HUES6 (cell line): ENCODE measurements around the gene WARS2.

Source experiments
- H3K27ac ChIP-seq: 2 replicates; pipeline ENCODE4 v1.7.0; 2013; ENCODE audit warnings: low read depth, mild to moderate bottlenecking, low read length, inconsistent platforms
- H3K27me3 ChIP-seq: 2 replicates; pipeline ENCODE4 v1.6.1; 2013; ENCODE audit warnings: low read length; ENCODE audit not compliant: control insufficient read depth, insufficient read depth
- H3K36me3 ChIP-seq: 2 replicates; pipeline ENCODE4 v1.6.1; 2013; ENCODE audit warnings: low read length; ENCODE audit not compliant: control insufficient read depth, insufficient read depth
- H3K4me1 ChIP-seq: 2 replicates; pipeline ENCODE4 v1.6.1; 2013; ENCODE audit warnings: low read length; ENCODE audit not compliant: control insufficient read depth, insufficient read depth
- H3K4me3 ChIP-seq: 2 replicates; pipeline ENCODE4 v1.5.1; 2013; ENCODE audit warnings: low read depth, low read length
- H3K9ac ChIP-seq: one replicate; pipeline ENCODE4 v1.6.1; 2013; ENCODE audit warnings: mild to moderate bottlenecking, low read length
- H3K9me3 ChIP-seq: 2 replicates; pipeline ENCODE4 v1.6.1; 2013; ENCODE audit warnings: low read depth, low read length; ENCODE audit not compliant: control insufficient read depth, insufficient read depth

WARS2 gene

DNA sequence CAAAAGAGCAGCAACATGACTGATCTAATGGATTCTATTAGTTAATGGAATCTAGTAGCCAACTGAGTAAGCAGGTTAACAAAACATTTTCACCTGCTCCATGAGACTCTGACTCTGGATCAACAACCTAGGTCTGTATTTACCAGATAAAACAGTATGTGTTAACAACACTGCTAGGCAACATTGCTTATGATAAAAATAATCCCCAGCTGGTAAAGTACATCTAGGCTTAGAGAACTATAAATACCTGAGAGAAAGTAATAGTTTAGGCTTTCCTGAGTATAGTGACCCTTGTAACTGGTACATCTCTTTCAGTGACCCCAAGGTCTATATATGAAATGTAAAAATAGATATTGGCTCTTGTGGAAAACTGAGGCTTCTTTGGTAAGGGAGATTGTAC lies 78.8 kb downstream of the WARS2 start:
- Histone ChIP-seq H3K9me3 (peaks cover 6% of the 10 kb centered on the region; the same call in 1 of the 2 replicates), H3K4me1 (no peaks in the 10 kb centered on the region), H3K36me3 (no peaks in the 10 kb centered on the region), H3K4me3 (no peak overlapping the region), H3K9ac (no peak overlapping the region), H3K27me3 (no peaks in the 10 kb centered on the region), H3K27ac (no peak overlapping the region)

DNA sequence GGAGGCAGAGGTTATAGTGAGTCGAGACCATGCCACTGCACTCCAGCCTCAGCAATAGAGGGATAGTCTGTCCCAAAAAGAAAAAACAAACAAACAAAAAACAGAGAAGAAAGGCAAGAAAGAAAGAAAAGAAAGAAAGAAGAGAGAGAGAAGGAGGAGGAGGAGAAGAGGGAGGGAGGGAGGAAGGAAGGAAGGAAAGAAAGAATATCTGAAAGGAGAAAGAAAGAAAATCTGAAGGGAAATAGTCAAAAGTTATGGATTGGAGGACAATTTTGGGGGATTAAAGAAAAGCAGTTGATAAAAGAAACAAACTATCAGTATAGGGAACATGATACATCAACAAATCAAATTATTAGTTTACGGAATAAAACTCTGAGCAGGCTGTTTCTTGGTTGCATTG lies 84.9 kb downstream of the WARS2 start:
- Histone ChIP-seq H3K27me3 (no peaks in the 10 kb centered on the region), H3K9me3 (no peaks in the 10 kb centered on the region), H3K27ac (no peak overlapping the region)

DNA sequence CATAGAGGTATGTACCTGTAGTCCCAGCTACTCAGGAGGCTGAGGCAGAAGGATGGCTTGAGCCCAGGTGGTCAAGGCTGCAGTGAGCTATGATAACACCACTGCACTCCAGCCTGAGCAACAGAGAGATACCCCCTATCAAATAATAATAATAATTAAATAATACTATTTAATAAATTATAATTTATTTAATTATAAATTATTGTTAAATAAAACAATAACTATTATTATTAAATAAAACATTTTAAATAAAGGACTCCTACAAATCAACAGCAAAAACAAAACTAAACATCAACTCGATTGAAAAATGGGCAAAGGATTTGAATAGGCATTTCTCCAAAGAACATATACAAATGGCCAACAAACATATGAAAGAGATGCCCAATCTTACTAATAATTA lies 86.5 kb downstream of the WARS2 start:
- Histone ChIP-seq H3K27me3 (no peaks in the 10 kb centered on the region), H3K27ac (no peak overlapping the region), H3K4me1 (no peaks in the 10 kb centered on the region)

More for the DNA sequence above, 84.9 kb downstream of the WARS2 start:
- H3K4me1 ChIP-seq: no peaks in the 10 kb centered on the region
- H3K9ac ChIP-seq: no peak overlapping the region
- no peaks in the 10 kb centered on the region for H3K36me3 ChIP-seq
- no peak overlapping the region for H3K4me3 ChIP-seq

DNA sequence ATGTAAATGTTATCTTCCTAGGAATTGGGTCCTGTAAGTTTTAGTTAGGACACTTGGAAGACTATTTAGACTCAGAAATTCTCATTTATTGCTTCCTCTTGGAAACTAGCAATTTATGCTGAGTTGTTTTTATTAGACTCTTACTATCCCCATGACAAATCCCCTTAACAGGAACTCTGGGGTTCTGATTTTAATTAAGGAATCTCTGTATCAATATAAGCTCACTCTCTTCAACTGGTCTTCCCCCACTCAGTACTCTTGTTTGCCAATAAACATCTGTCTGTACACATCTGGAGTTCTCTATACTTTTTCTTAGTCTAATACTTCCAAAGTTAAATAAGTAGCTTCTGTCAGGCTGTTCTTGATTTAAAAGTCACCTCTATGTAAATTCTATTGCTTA lies 88.2 kb downstream of the WARS2 start:
- no peaks in the 10 kb centered on the region for H3K36me3 ChIP-seq
- H3K9me3 ChIP-seq: no peaks in the 10 kb centered on the region
- H3K27me3 ChIP-seq: no peaks in the 10 kb centered on the region
- H3K9ac ChIP-seq: no peak overlapping the region
- 0 out of 2 replicates have a peak, but pooled peaks cover under 1% of the 10 kb centered on the region for H3K4me1 ChIP-seq
- H3K4me3 ChIP-seq: no peak overlapping the region
- H3K27ac ChIP-seq: no peak overlapping the region

More for the DNA sequence above, 86.5 kb downstream of the WARS2 start:
- no peaks in the 10 kb centered on the region for H3K9me3 ChIP-seq
- no peak overlapping the region for H3K4me3 ChIP-seq
- no peak overlapping the region for H3K9ac ChIP-seq
- no peaks in the 10 kb centered on the region for H3K36me3 ChIP-seq

DNA sequence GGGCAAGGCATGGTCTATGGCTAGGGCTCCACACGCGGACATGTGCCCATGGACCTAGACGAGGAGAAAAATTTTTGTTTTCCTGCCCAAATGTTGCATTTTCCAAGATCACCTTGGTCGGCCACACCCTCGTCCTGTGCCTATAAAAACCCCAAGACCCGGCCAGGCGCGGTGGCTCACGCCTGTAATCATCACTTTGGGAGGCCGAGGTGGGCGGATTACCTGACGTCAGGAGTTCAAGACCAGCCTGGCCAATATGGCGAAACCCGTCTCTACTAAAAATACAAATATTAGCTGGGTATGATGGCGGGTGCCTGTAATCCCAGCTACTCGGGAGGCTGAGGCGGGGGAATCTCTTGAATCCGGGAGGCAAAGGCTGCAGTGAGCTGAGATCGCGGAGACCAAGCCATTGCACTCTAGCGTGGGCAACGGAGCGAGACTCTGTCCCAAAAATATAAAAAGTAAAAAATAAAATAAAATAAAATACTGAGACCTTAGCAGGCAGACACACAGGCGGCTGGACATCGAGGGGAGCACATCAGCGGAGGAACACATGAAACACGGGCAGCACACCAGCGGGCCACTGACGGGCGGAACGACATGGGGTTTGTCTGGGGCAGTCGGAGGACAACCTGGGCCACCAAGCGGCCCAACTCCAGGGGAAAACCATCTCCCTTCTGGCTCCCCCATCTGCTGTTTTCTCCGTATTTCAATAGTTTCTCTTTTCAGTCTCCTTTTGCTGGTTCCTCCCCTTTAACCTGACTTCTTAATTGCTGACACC lies 91.6 kb downstream of the WARS2 start:
- Histone ChIP-seq H3K4me3 (no peak overlapping the region), H3K36me3 (no peaks in the 10 kb centered on the region), H3K9me3 (no peaks in the 10 kb centered on the region), H3K4me1 (peaks cover 7% of the 10 kb centered on the region; the same call in 1 of the 2 replicates), H3K27ac (no peak overlapping the region), H3K9ac (no peak overlapping the region), H3K27me3 (no peaks in the 10 kb centered on the region)

DNA sequence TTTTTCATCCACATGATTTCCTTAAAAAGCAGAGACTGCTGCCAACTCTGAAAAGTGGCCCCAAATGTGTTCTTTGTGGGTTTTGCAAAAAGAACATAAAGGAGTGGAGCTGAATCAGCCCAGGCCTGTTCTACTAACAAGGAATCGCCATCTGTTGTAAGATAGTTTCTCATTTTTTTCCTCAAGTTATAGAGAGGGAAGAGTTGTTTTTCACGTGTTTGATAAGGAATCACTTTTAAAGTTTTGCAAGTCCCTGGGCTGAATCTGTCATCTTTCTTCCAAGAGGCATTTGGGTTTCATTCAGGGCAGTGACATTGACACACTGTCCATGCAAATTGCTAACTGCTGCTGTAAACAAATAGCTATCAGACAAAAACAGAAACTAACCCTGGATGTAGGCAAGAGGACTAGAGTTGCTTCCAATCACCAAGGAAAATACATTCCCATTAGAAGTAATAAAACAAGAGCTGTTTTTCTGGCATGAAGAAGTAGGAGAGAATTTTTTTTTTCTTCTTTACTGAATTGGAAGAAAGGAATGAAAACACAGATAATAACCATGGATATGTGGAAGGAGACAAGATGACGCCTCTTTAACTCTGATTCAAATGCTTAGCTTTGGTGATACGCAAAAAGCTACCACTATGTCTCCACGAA lies 93.5 kb downstream of the WARS2 start:
- no peaks in the 10 kb centered on the region for H3K36me3 ChIP-seq
- no peak overlapping the region for H3K9ac ChIP-seq
- H3K9me3 ChIP-seq: no peaks in the 10 kb centered on the region
- no peaks in the 10 kb centered on the region for H3K27me3 ChIP-seq
- H3K4me1 ChIP-seq: peaks cover 17% of the 10 kb centered on the region
- no peak overlapping the region for H3K27ac ChIP-seq
- no peak overlapping the region for H3K4me3 ChIP-seq

DNA sequence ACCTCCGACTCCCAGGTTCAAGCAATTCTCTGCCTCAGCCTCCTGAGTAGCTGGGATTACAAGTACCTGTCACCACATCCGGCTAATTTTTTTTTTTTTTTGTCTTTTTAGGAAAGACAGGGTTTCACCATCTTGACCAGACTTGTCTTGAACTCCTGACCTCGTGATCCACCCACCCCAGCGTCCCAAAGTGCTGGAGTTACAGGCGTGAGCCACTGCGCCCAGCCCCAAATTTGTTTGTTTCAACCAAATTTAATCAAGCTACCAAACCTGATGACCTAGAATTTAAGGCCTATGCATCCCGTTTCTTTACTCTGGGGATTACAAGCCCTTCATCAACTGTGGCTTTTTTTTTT lies 94.0 kb downstream of the WARS2 start:
- H3K4me3 ChIP-seq: no peak overlapping the region
- no peak overlapping the region for H3K9ac ChIP-seq
- H3K36me3 ChIP-seq: no peaks in the 10 kb centered on the region
- H3K4me1 ChIP-seq: peaks cover 17% of the 10 kb centered on the region
- H3K9me3 ChIP-seq: no peaks in the 10 kb centered on the region
- H3K27ac ChIP-seq: no peak overlapping the region
- H3K27me3 ChIP-seq: no peaks in the 10 kb centered on the region

DNA sequence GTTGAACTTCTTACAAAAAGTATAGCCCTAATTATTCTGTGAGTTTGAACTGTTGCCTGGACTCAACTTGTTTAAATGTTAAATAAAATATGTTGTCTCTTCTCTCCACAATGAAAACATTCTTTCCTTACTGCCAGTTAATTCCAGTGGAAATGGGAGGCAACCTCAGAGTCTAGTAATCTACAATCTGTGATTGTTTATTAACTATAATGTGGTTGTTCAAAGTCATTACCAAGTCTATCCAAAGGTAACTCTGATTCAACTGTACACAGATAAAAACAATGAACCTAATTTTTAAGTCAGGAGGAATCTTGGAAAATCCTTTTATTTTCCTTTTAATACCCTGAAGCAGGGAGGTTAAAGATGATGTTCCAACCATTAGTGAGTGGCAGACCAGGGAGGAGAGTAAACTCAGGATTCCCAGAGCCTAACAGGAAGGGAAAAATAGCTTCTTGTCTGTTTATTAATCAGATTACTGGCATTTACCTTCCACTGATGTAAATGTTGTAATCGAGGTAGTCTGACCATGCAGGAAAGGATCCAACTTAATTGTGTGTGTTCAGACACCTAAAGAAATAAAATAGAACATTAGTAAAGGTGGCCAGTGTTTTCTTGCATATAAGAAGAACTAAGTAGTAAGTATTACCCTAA lies 95.2 kb downstream of the WARS2 start:
- no peaks in the 10 kb centered on the region for H3K27me3 ChIP-seq
- no peak overlapping the region for H3K27ac ChIP-seq
- peaks cover 17% of the 10 kb centered on the region for H3K4me1 ChIP-seq

DNA sequence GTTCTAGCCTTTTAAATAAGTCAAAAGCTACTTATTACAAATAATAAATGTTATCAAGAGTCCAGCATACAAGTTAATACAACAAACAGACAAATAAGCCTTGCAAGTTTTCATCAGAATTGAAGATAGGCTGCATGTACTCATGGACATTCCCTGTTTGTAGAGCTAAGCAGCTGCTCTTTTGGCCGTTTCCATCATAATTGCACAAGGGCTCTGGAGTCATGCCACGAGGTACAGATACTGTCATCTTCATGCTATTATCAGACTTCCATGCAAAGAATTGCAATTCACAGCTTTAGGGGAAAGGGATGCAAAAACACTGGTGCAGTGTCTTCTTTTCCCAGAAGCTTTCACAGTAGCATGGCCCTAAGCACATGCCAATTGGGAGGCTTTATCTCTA lies 99.5 kb downstream of the WARS2 start:
- no peaks in the 10 kb centered on the region for H3K9me3 ChIP-seq
- no peak overlapping the region for H3K27ac ChIP-seq
- no peak overlapping the region for H3K4me3 ChIP-seq
- H3K36me3 ChIP-seq: no peaks in the 10 kb centered on the region
- H3K9ac ChIP-seq: no peak overlapping the region
- no peaks in the 10 kb centered on the region for H3K27me3 ChIP-seq
- peaks cover 10% of the 10 kb centered on the region; the same call in 1 of the 2 replicates for H3K4me1 ChIP-seq

More for the DNA sequence above, 95.2 kb downstream of the WARS2 start:
- H3K9ac ChIP-seq: no peak overlapping the region
- no peaks in the 10 kb centered on the region for H3K36me3 ChIP-seq
- no peak overlapping the region for H3K4me3 ChIP-seq
- no peaks in the 10 kb centered on the region for H3K9me3 ChIP-seq

DNA sequence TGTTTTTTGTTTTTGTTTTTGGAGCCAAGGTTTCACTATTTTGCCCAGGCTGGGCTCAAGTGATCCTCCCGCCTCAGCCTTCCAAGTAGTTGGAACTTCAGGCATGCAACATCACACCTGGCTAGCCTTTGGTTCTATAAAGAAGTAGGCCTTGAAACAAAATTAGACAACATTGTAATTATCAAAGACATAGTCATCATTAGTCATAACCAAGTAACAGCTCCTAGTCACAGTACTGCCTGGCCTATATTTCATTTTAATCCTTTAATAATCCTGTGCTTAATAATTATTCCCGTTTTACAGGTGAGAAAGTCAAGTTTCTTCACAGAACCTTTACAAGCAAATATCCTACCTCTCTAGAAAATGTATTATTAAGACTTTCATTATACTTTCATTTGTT lies 100.0 kb downstream of the WARS2 start:
- no peaks in the 10 kb centered on the region for H3K9me3 ChIP-seq
- H3K4me3 ChIP-seq: no peak overlapping the region
- H3K27ac ChIP-seq: no peak overlapping the region
- no peak overlapping the region for H3K9ac ChIP-seq
- H3K4me1 ChIP-seq: peaks cover 10% of the 10 kb centered on the region; the same call in 1 of the 2 replicates
- no peaks in the 10 kb centered on the region for H3K36me3 ChIP-seq
- no peaks in the 10 kb centered on the region for H3K27me3 ChIP-seq

DNA sequence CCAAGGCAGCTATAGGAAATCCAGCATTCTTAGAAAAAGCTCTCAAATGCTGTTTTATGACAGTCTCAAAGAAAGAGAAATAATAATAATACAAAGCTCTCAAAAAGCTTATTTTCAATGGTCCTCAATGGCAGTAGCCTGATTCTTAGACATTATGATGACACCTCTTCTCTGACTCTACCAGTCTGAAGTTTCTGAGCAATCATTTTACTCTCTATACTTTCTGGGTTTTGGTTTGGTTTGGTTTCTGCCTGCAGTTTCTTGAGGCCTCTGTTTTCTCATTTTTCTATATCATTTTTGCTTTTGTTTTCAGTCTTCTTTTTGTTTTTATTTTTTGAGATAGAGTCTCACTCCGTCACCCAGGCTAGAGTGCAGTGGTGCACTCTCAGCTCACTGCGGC lies 102.1 kb downstream of the WARS2 start:
- H3K27me3 ChIP-seq: no peaks in the 10 kb centered on the region

More for the DNA sequence above, 102.1 kb downstream of the WARS2 start:
- no peaks in the 10 kb centered on the region for H3K36me3 ChIP-seq
- H3K4me1 ChIP-seq: peaks cover 10% of the 10 kb centered on the region; the same call in 1 of the 2 replicates
- no peak overlapping the region for H3K9ac ChIP-seq
- no peaks in the 10 kb centered on the region for H3K9me3 ChIP-seq
- no peak overlapping the region for H3K4me3 ChIP-seq
- no peak overlapping the region for H3K27ac ChIP-seq
